GM12801 (cell line): Measurements from ENCODE around the gene TRPM3.

Experiments
- TF ChIP-seq, protein P1 (sequence below): IDR thresholded peaks from one replicate; pipeline ENCODE4 v1.5.1; 2011; ENCODE audit warnings: control low read depth; ENCODE audit not compliant: insufficient read length; ENCODE audit errors: extremely low read depth

The TRPM3 gene

DNA sequence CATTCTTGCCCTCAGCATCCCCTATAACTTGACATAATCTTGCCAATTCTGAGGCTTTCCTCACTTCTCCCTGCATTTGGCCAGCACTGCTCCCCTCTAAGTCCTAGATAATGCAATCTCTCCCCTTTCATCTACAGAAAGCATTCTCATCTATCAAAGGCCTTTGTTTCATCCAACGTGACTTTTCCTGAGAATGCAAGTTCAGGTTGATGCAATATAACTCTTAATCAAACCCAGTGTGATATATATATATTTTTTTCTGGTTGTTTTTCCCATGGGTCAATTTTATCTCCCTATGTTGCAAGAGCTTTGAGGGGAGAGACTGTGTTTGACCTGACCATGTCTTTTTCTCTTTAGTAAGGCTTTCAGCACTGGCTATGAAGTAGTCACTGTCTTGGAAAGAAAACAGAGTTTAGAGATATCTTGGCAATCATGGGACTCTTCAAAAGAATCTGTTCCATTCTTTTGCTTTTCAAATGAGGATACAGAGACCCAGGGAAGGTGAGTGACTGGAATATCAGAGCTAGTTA is 268.6 kb downstream of the TRPM3 start:
- TF ChIP-seq, protein P1, sequence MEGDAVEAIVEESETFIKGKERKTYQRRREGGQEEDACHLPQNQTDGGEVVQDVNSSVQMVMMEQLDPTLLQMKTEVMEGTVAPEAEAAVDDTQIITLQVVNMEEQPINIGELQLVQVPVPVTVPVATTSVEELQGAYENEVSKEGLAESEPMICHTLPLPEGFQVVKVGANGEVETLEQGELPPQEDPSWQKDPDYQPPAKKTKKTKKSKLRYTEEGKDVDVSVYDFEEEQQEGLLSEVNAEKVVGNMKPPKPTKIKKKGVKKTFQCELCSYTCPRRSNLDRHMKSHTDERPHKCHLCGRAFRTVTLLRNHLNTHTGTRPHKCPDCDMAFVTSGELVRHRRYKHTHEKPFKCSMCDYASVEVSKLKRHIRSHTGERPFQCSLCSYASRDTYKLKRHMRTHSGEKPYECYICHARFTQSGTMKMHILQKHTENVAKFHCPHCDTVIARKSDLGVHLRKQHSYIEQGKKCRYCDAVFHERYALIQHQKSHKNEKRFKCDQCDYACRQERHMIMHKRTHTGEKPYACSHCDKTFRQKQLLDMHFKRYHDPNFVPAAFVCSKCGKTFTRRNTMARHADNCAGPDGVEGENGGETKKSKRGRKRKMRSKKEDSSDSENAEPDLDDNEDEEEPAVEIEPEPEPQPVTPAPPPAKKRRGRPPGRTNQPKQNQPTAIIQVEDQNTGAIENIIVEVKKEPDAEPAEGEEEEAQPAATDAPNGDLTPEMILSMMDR: no peak

DNA sequence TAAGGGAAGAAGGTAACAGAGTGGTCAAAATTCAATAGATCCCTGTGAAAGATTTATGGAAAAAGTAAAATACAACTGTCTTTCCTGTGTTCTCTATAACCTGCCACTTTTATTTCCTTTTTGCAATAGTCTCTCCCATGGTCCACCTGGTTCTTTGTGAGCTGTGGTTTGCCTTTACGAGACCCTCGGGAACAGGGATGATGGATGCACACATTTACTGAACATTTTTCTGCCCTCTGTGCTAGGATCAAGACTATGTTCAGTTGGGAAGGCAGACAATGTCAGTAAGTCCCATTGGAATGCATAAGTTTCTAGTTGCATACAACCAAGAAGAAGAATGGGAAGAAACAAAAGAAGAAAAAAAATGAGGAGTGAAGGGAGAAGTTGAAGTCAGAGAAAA is 281.2 kb downstream of the TRPM3 start:
- TF ChIP-seq, protein P1: no peak

DNA sequence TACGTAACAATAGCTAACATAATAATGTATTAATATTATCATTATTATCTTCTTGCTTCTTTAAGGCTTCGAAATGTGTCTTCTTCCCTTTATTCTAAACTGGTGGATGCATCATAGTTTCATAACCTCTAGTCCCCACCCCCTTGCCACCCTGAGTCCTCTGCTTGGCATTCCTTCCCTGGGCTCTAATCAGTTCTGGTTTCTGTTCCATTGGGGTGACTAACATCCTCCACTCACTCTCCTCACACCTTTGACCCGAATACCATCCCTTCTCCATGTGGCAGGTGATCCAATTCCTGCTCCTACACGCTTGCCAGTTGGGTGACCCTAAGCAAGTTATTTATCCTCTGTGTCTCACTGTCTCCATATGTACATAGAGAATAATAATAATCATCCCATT is 286.1 kb downstream of the TRPM3 start:
- TF ChIP-seq, protein P1: no peak

DNA sequence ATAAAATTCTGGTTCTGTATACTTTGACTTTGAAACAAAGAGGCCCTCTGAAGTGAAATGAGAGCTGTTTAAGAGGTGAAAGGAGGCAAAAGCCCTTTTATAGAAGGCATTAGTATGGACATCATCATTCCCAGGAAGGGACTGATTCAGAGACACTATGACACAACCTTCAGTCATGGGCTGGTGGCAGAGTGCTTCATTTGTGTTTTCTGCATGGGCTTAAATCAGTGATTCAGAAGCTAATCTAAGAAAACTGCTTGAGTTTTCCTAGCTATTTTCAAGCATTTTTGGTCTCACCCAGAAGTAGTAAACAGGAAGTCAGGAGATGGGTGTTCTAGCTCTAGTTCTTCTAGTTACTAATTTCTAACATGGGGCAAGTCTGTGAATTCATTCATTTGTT is 288.9 kb downstream of the TRPM3 start:
- TF ChIP-seq, protein P1: no peak

DNA sequence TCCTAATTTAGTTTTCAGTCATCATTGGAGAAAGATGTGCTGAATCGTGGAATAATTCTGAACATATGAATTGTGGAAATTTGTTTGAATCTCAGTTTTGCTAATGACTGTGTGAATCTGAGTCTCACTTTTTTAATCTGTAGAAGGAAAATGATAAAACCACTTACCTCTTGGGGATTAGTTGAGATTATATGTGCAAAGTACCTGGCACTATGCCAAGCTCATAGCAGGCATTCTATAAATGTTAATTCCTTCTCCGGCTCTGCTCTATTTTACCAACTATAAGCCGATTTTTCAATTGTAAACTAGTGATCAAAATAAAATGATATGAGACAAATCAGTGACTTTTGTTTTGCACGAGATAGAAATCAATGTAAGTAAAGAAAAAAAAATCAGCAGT is 290.8 kb downstream of the TRPM3 start:
- TF ChIP-seq, protein P1: no peak

DNA sequence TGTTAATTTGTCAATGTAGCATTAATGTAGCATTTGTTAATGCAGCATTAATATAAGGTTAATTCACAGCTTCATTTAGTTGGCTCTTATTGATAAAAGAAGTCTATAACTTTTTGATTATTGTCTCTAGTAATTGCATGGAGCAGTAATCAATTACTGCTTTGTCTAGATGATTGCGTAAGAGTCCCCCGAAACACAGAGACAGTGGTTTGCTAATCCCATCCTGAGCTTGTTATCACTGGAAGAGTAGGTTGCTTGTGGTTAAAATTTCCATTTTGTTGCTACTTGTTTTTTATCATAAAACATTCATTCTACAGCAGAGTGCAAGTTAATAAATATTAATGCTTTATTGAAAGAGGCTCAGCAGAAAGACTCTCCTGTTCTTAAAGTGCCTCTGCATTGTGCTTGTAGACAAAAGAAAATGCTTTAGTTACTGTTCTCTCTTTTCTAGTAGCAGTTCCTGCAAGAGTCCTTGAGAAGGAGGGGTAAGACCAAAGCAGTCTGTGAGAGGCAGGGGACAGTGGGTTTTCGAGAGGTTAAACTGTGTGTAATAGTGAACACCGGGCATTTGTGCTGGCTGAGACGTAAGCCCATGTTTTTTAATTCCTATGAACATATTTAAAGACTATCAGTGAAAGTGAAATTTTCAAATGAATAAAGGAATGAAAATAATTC is 291.7 kb downstream of the TRPM3 start:
- TF ChIP-seq, protein P1: no peak

DNA sequence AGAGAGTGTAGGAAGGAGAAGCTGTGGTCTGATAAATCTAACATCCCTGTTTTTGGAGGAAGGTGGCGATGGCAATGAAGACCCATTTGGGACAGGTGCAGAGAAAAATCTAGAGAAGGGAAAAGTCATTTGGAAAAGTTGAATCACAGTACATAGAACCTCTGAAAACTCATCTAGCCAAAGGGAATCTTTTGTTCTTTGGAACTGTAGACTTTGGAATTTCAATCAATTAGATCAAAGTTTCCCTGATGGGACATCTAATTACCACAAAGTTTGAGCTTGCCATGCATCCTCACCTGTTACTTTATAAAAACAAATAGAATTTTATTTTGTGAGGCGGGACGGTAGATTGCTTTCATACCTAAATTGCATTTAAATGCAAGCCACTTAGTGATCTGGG is 294.9 kb downstream of the TRPM3 start:
- TF ChIP-seq, protein P1: no peak
